GM19324 (cell line): ENCODE measurements around the gene GATAD2A.
"Not testable (repeated sequence)": the region's sequence is repeated elsewhere in the genome, so short reads cannot be mapped to it uniquely, and the experiment has no call there.

Source experiments
- ATAC-seq: cut with Tn5 transposase; IDR thresholded peaks from one replicate; pipeline ENCODE4 v1.9.1; 2021; ENCODE audit warnings: mild to moderate bottlenecking, moderate library complexity; ENCODE audit not compliant: unreplicated experiment, low FRiP score

Gene GATAD2A

DNA sequence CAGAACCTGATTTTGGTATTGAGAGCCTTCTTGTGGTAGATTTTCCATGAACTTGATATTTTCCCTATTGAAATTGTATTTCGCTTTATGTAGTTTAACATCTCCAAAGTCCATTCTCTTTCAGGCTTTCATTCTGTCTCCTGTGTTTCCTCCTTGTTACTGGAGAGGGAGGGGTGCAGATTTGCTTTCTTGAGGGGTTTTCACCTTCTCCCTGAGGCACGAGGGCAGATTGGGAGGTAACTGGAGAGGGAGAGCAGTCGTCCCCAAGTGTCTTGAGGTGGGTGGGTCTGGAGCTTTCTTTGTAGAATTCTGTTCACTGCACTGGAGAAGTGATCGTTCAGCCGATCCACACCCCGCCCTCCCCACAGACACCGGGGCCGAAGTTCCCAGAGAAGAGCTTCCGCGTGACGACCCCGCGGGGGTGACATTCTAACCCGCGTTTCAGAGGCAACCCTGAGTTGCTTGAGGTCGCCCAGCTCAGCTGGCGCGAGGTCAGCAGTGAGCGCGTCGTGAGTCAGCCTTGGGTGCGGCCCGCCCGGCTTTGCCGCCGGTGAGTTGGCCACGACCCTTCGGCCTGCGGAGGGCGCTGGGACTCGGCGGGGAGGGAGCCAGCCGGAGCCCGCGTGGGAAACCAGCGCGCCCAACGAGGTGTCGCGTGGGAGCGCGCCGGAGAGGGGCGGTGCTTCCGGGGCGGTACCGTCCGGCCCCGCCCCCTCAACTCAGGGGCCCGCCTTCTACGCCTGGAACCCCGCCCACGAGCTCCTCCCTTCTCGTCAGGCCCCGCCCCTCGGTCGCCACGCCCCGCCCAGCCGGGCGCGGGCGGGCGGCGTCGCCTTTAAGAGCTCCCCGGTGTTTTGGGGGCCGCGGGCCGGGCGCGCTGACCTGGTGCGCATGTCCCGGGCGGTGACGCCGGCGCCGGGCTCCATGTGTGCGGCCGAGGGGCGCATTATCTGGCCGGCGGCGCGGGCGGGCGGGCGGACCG is at the start of gene GATAD2A:
TSS of gene GATAD2A (plus strand) at position 797 of the 982 bp plus-strand sequence. CDS start 59,671 bp downstream, outside the sequence.
- ATAC-seq, result peak; percentile 87

DNA sequence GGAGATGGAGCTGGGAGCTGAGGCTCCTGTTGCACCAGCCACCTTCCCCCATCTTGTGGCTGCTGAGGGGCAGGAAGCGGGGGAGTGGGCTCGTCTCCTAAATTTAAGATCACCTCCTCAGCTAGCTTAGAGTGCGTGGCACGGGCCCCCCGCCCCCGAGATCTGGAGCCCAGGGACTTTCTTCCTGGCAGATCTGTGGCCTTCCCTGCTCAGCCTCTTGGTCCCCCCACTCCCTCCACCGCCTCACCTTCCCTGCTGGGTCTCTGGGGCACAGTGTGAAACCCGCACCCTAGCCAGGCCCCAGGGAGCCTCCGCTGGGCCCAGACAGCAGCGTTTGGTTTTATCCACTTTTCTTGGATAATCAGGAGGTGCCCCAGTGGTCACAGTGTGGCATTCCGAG is 49.0 kb upstream of the GATAD2A start:
- ATAC-seq, result no peak

GRCh38 chr19:19356901-19357566 is 48.4 kb upstream of the GATAD2A start:
- ATAC-seq, result no peak

DNA sequence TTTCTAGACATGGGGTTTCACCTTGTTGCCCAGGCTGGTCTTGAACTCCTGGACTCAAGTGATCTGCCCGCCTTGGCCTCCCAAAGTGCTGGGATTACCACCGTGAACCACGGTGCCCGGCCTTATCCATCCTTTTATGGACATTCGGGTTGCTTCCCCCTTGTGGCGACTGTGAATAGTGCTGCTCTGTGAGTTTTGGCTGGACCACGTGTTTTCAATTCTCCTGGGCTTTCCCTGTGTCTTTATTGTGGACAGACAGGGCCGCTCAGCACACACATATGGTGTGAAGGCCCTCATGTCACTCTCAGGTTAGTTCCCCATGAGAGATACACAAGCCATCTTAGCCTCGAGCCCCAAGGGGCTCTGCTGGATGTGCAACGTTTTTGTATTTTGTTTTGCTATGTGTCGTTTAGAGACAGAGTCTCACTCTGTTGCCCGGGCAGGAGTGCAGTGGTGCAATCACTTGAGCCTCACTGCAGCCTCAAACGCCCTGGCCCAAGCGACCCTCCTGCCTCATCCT is 44.3 kb upstream of the GATAD2A start:
- no peak for ATAC-seq

- ATAC-seq, result no peak
These were observed 43.4 kb upstream of the GATAD2A start for GRCh38 chr19:19362075-19362474.

DNA sequence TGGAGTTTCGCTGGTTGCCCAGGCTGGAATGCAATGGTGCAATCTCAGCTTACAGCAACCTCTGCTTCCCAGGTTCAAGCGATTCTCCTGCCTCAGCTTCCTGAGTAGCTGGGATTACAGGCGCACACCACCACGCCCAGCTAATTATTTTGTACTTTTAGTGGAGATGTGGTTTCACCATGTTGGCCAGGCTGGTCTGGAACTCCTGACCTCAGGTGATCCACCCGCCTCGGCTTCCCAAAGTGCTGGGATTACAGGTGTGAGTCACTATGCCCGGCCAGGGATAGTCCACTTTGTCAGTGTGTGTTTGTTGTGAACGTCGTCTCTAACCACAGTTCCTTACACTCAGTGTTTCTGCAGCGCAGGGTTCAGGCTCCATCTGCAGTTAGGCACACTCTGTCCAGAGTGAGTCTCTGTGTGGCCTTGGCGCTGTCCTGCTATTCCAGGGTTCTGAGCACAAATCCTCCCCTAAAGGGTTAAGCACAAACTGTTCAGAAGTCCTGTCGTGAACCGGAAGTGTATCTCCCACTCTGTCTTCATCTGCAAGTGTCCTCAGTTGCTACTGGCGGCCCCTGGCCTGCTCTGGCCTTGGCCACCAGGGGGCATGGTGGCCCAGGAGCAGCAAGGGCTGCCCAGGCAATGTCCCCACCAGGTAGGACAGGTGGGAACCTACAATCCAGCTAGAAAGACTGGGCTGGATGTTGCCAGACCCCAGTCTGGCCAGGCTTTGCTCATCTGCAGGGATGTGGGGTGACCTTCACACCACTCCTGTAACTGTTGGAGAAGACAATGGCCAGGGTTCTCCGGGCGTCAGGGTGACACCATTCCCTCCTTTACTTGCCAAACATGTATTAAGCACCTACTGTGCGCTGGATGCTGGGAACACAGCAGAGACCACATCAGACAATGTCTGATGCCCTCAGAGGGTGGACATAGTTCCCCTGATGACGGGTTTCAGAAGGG is 38.8 kb upstream of the GATAD2A start:
- no peak for ATAC-seq

DNA sequence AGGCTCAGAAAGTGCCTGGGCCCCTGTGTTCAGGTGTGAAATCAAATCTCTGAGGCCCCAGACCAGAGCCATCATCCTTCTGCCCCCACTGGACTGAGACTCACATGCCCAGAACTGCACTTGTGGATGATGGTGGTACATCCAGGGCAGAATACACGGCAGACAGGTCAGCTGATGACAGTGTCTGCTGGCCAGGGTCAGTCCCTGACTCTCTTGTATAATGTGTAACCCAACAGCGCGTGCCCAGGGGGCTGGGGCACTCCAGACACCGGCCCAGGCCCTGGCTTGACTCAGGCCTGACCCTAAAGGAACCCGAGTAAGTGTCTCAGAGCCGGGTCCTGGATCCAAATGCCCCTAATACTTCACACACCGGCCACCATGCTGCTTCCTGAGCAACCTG is 37.4 kb upstream of the GATAD2A start:
- no peak for ATAC-seq

DNA sequence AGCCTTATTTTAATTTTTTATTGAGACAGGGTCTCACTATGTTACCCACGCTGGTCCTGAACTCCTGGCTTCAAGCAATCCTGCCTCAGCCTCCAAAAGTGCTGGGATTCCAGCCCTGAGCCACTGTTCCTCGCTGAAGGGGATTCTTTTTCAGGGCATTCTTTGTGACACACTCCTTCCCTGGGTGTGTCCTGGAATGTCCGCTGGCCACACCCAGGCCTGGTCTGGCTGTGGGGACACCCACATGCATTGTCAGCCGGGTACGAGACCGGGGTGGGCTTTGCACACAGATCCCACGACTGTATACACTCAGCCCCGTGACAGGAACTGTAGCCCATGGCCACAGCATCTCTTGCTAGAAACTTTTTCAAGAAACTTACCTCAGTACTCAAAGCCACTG is 34.4 kb upstream of the GATAD2A start:
- no peak for ATAC-seq

- peak; percentile 80 for ATAC-seq
These were observed 32.6 kb upstream of the GATAD2A start for GRCh38 chr19:19372656-19373416.

- no peak for ATAC-seq
These were observed 25.9 kb upstream of the GATAD2A start for GRCh38 chr19:19379527-19379926.

DNA sequence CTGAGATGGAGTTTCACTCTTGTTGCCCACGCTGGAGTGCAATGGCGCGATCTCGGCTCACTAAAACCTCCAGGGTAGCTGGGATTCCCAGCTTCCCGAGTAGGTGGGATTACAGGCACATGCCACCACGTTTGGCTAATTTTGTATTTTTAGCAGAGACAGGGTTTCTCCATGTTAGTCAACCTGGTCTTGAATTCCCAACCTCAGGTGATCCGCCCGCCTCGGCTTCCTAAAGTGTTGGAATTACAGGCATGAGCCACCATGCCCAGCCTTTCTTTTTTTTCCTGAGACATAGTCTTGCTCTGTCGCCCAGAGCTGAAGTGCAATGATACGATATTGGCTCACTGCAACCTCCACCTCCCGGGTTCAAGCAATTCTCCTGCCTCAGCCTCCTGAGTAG is 25.2 kb upstream of the GATAD2A start:
- not testable (repeated sequence) for ATAC-seq

DNA sequence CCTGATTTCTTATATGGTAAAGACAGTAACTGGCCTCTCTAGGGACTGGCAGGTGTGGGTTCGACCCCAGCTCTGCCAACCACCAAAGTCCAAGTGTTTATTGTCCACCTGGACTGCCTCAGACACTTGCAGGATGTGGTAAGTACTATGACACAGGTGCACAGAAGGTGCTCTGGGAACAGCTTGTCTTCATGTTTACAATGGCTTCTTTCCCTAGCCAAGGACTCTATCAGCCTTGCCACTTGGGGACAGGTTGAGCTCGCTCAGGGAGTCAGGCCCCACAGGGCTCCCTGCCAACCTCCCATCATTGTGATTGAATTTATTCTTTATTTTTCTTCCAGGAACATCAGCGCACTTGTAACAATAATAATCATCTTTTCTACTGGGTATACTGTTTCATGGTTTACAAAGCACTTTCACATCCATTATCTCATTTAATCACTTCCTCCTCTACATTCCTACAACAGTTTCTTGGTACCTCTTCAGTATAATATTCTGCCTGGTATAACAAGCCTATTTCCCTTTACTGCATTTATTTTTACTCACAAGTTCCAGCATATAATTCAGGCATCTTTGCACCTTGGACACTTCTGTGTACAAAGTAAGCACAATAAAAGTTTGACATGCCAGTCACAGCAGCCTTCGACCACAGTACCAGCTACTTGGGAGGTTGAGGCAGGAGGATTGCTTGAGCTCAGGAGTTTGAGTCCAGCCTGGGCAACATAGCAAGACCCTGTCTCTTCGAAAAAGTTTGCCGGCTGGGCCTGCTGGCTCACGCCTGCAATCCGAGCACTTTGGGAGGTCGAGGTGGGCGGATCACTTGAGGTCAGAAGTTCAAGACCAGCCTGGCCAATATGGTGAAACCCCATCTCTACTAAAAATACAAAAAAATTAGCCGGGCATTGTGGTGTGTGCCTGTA is 24.2 kb upstream of the GATAD2A start:
- no peak for ATAC-seq

GRCh38 chr19:19382118-19382517 is 23.4 kb upstream of the GATAD2A start:
- ATAC-seq, result no peak

- no peak for ATAC-seq
These were observed 21.0 kb upstream of the GATAD2A start for GRCh38 chr19:19384486-19384885.

GRCh38 chr19:19385131-19385895 is 20.2 kb upstream of the GATAD2A start:
- ATAC-seq, result peak; percentile 95

GRCh38 chr19:19385896-19386869 is 19.3 kb upstream of the GATAD2A start:
- no peak for ATAC-seq

DNA sequence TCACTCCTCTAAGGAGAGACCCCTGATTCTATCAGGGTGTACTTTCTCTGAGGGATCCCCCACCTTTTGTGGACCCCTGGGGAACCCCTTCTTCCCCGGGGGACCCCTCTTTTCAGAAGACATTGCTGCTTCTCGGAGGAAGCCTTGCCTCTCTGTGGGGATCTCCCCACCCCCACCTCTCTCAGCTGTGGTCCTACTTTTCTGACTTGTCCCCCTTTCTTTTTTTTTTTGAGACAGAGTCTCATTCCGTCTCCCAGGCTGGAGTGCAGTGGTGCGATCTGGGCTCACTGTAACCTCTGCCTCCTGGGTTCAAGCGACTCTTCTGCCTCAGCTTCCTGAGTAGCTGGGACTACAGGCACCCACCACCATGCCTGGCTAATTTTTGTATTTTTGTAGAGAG is 18.4 kb upstream of the GATAD2A start:
- ATAC-seq, result no peak
